ENCODE data around the gene SETD3. TPM values are rescaled to one million over a fixed set of nuclear protein-coding genes. Genes with fewer than 3 reads are reported as not detected.

SETD3 gene
- total RNA-seq, 1 donor from 2014 or later = 54.2 TPM

GRCh38 chr14:99518441-99519346, 38.0 kb upstream of the SETD3 start:
- Mint-ChIP-seq H3K9me3 (ENCODE audit: low read depth) (no peaks in the 10 kb centered on the region), H3K4me3 (ENCODE audit: unreplicated experiment) (no peak overlapping the region), H3K36me3 (ENCODE audit: low read depth) (no peaks in the 10 kb centered on the region), H3K4me1 (ENCODE audit: low read depth) (peaks cover 13% of the 10 kb centered on the region), H3K27me3 (ENCODE audit: low read depth) (no peaks in the 10 kb centered on the region), H3K27ac (ENCODE audit: unreplicated experiment) (no peak overlapping the region)
- peak; percentile 83 for DNase-seq (ENCODE audit: low spot score)
- TF ChIP-seq CTCF (IDR thresholded peaks at IDR 0.05) = peak; percentile 97

- no peak overlapping the region for H3K4me3 Mint-ChIP-seq (ENCODE audit: unreplicated experiment)
- H3K27me3 Mint-ChIP-seq (ENCODE audit: low read depth) = no peaks in the 10 kb centered on the region
- peak; percentile 88 for DNase-seq (ENCODE audit: low spot score)
- no peak overlapping the region for H3K27ac Mint-ChIP-seq (ENCODE audit: unreplicated experiment)
- no peaks in the 10 kb centered on the region for H3K36me3 Mint-ChIP-seq (ENCODE audit: low read depth)
- H3K4me1 Mint-ChIP-seq (ENCODE audit: low read depth) = peaks cover 7% of the 10 kb centered on the region
- no peaks in the 10 kb centered on the region for H3K9me3 Mint-ChIP-seq (ENCODE audit: low read depth)
- TF ChIP-seq CTCF (IDR thresholded peaks at IDR 0.05) = no peak
Observed at GRCh38 chr14:99517643-99518381, 37.2 kb upstream of the SETD3 start.

- Mint-ChIP-seq H3K27me3 (ENCODE audit: low read depth) (no peaks in the 10 kb centered on the region), H3K27ac (ENCODE audit: unreplicated experiment) (no peak overlapping the region), H3K4me1 (ENCODE audit: low read depth) (peaks cover 4% of the 10 kb centered on the region), H3K36me3 (ENCODE audit: low read depth) (no peaks in the 10 kb centered on the region), H3K9me3 (ENCODE audit: low read depth) (no peaks in the 10 kb centered on the region), H3K4me3 (ENCODE audit: unreplicated experiment) (no peak overlapping the region)
- peak; percentile 91 for DNase-seq (ENCODE audit: low spot score)
- TF ChIP-seq CTCF (IDR thresholded peaks at IDR 0.05) = no peak
Observed at GRCh38 chr14:99516871-99517642, 36.4 kb upstream of the SETD3 start.

- DNase-seq (ENCODE audit: low spot score) = peak; percentile 87
- no peak for TF ChIP-seq CTCF (IDR thresholded peaks at IDR 0.05)
- Mint-ChIP-seq H3K9me3 (ENCODE audit: low read depth) (no peaks in the 10 kb centered on the region), H3K27ac (ENCODE audit: unreplicated experiment) (no peak overlapping the region), H3K36me3 (ENCODE audit: low read depth) (no peaks in the 10 kb centered on the region), H3K4me3 (ENCODE audit: unreplicated experiment) (no peak overlapping the region), H3K27me3 (ENCODE audit: low read depth) (no peaks in the 10 kb centered on the region), H3K4me1 (ENCODE audit: low read depth) (peaks cover 12% of the 10 kb centered on the region)
Observed at GRCh38 chr14:99516156-99516870, 35.7 kb upstream of the SETD3 start.

Measured in chondrocyte (in vitro differentiated cells).